ENCODE data around the gene MEIS3.
"Not testable (repeated sequence)": the region's sequence is repeated elsewhere in the genome, so short reads cannot be mapped to it uniquely, and the experiment has no call there.

Gene MEIS3

GRCh38 chr19:47381653-47382279, 37.6 kb downstream of the MEIS3 start:
- DNase-seq, result no peak

GRCh38 chr19:47381121-47381520, 38.2 kb downstream of the MEIS3 start:
- DNase-seq, result no peak

- no peak for DNase-seq
Observed at GRCh38 chr19:47380559-47380958, 38.8 kb downstream of the MEIS3 start.

- no peak for DNase-seq
Observed at GRCh38 chr19:47379381-47379938, 39.9 kb downstream of the MEIS3 start.

GRCh38 chr19:47378246-47378645, 41.1 kb downstream of the MEIS3 start:
- no peak for DNase-seq

GRCh38 chr19:47377801-47378200, 41.5 kb downstream of the MEIS3 start:
- no peak for DNase-seq

- DNase-seq, result no peak
Observed at GRCh38 chr19:47377208-47377701, 42.1 kb downstream of the MEIS3 start.

- DNase-seq, result no peak
Observed at GRCh38 chr19:47376589-47377144, 42.7 kb downstream of the MEIS3 start.

- DNase-seq, result no peak
Observed at GRCh38 chr19:47375694-47376588, 43.4 kb downstream of the MEIS3 start.

- DNase-seq, result no peak
Observed at GRCh38 chr19:47374876-47375693, 44.2 kb downstream of the MEIS3 start.

- DNase-seq, result no peak
Observed at GRCh38 chr19:47373246-47374240, 45.8 kb downstream of the MEIS3 start.

GRCh38 chr19:47372603-47373002, 46.7 kb downstream of the MEIS3 start:
- DNase-seq, result no peak

GRCh38 chr19:47371261-47371660, 48.1 kb downstream of the MEIS3 start:
- no peak for DNase-seq

- DNase-seq, result no peak
Observed at GRCh38 chr19:47370045-47370611, 49.2 kb downstream of the MEIS3 start.

- not testable (repeated sequence) for DNase-seq
Observed at GRCh38 chr19:47365455-47365854, 53.9 kb downstream of the MEIS3 start.

GRCh38 chr19:47363758-47364531, 55.4 kb downstream of the MEIS3 start:
- DNase-seq, result peak; percentile 24

- no peak for DNase-seq
Observed at GRCh38 chr19:47362321-47362720, 57.0 kb downstream of the MEIS3 start.

GRCh38 chr19:47358936-47359335, 60.4 kb downstream of the MEIS3 start:
- DNase-seq, result no peak

GRCh38 chr19:47357788-47358680, 61.3 kb downstream of the MEIS3 start:
- DNase-seq, result peak; percentile 28
